Activated CD8-positive, alpha-beta memory T cell treated with anti-CD3 and anti-CD28 coated beads, Interleukin-2, amount 50 U/mL, for 24 hours (primary cell): Measurements from ENCODE around the gene RNF214.
"Not testable (repeated sequence)": the region's sequence is repeated elsewhere in the genome, so short reads cannot be mapped to it uniquely, and the experiment has no call there.

ENCODE experiments used
- DNase-seq: peaks from one replicate; pipeline ENCODE4 v3.0.0-alpha.2; 2020; ENCODE audit errors: extremely low read depth

Gene RNF214

GRCh38 chr11:117230999-117231841 is 1.3 kb upstream of the RNF214 start:
- no peak for DNase-seq

- no peak for DNase-seq
These were observed 704 bp upstream of the RNF214 start, which contains the start of gene PCSK7 for GRCh38 chr11:117231842-117232091. TSS of gene PCSK7 (minus strand) at chr11:117232073. CDS start at chr11:117229844, 2,229 bp downstream.

- DNase-seq = no peak
These were observed 489 bp downstream of the RNF214 start for GRCh38 chr11:117232911-117233409.

GRCh38 chr11:117238221-117238620 is 5.8 kb downstream of the RNF214 start:
- no peak for DNase-seq

- DNase-seq = no peak
These were observed 6.8 kb downstream of the RNF214 start for GRCh38 chr11:117239295-117239694.

GRCh38 chr11:117248341-117248740 is 15.9 kb downstream of the RNF214 start:
- DNase-seq = no peak

GRCh38 chr11:117249571-117249970 is 17.1 kb downstream of the RNF214 start:
- DNase-seq = no peak

- DNase-seq = no peak
These were observed 19.0 kb downstream of the RNF214 start for GRCh38 chr11:117251506-117251905.

- no peak for DNase-seq
These were observed 23.5 kb downstream of the RNF214 start for GRCh38 chr11:117255966-117256365.

- no peak for DNase-seq
These were observed 24.1 kb downstream of the RNF214 start for GRCh38 chr11:117256573-117256972.

GRCh38 chr11:117258576-117258975 is 26.1 kb downstream of the RNF214 start:
- DNase-seq = no peak

- no peak for DNase-seq
These were observed 26.9 kb downstream of the RNF214 start for GRCh38 chr11:117259417-117259816.

- not testable (repeated sequence) for DNase-seq
These were observed 32.3 kb downstream of the RNF214 start for GRCh38 chr11:117264624-117265323.

- DNase-seq = no peak
These were observed 33.3 kb downstream of the RNF214 start for GRCh38 chr11:117265745-117266144.

GRCh38 chr11:117269856-117270255 is 37.4 kb downstream of the RNF214 start:
- DNase-seq = no peak

- no peak for DNase-seq
These were observed 38.7 kb downstream of the RNF214 start for GRCh38 chr11:117271208-117271607.

GRCh38 chr11:117272175-117272574 is 39.7 kb downstream of the RNF214 start:
- DNase-seq = not testable (repeated sequence)

- DNase-seq = no peak
These were observed 41.2 kb downstream of the RNF214 start for GRCh38 chr11:117273550-117274289.

- DNase-seq = no peak
These were observed 45.9 kb downstream of the RNF214 start for GRCh38 chr11:117278347-117278746.

- no peak for DNase-seq
These were observed 47.4 kb downstream of the RNF214 start for GRCh38 chr11:117279711-117280376.

GRCh38 chr11:117281159-117281558 is 48.7 kb downstream of the RNF214 start:
- DNase-seq = no peak

- DNase-seq = no peak
These were observed 49.4 kb downstream of the RNF214 start for GRCh38 chr11:117281869-117282268.
